22Rv1 (cell line): Measurements from ENCODE around the gene FBP2.

Experiments used
- ZFX ChIP-seq: fragments of 450-650 bp; IDR thresholded peaks from 2 replicates; pipeline ENCODE4 v1.6.1; 2017; ENCODE audit warnings: antibody characterized with exemption, borderline replicate concordance
- TF ChIP-seq, protein P1 (sequence below): fragments of 450-650 bp; IDR thresholded peaks from 2 replicates; pipeline ENCODE4 v1.5.1; 2017; ENCODE audit warnings: mild to moderate bottlenecking

DNA sequence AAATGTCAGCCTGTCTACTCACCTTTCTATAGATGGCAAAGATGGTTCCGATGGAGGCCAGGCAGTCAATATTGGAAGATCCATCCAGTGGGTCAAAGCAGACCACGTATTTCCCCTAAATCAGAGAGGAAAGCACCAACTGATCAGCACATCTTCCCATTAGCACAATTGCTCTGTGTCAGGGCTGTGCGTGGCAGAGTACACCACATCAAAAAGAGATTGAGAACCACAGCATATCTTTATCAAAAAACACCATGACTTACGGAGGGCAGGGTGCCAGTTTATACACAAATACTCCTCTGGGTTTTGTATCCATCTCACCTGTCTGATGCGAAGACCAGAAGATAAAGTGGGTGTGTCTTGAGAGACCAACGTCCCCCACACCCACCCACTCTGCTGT lies 9.1 kb downstream of the FBP2 start:
- TF ChIP-seq, protein P1, sequence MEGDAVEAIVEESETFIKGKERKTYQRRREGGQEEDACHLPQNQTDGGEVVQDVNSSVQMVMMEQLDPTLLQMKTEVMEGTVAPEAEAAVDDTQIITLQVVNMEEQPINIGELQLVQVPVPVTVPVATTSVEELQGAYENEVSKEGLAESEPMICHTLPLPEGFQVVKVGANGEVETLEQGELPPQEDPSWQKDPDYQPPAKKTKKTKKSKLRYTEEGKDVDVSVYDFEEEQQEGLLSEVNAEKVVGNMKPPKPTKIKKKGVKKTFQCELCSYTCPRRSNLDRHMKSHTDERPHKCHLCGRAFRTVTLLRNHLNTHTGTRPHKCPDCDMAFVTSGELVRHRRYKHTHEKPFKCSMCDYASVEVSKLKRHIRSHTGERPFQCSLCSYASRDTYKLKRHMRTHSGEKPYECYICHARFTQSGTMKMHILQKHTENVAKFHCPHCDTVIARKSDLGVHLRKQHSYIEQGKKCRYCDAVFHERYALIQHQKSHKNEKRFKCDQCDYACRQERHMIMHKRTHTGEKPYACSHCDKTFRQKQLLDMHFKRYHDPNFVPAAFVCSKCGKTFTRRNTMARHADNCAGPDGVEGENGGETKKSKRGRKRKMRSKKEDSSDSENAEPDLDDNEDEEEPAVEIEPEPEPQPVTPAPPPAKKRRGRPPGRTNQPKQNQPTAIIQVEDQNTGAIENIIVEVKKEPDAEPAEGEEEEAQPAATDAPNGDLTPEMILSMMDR, result no peak
- TF ChIP-seq ZFX, result no peak
